DOHH2 (cell line): ENCODE measurements around the gene PPM1J.
"Not testable (repeated sequence)": the region's sequence is repeated elsewhere in the genome, so short reads cannot be mapped to it uniquely, and the experiment has no call there.

Experiments
- H3F3A ChIP-seq: fragments of 200-600 bp; sonication (generic), shearing (Covaris generic); 2 replicates; pipeline ENCODE4 v1.6.0; 2016; ENCODE audit warnings: antibody characterized with exemption, mild to moderate bottlenecking; ENCODE audit not compliant: control insufficient read depth, insufficient read depth
- H3K27ac ChIP-seq: fragments of 200-600 bp; sonication (generic); 2 replicates; pipeline ENCODE4 v1.5.1; 2014; ENCODE audit warnings: low read depth, mild to moderate bottlenecking, low read length, moderate library complexity
- H3K27me3 ChIP-seq: fragments of 200-600 bp; sonication (generic); 2 replicates; pipeline ENCODE4 v1.6.1; 2014; ENCODE audit warnings: mild to moderate bottlenecking, low read length, mixed read lengths; ENCODE audit not compliant: control insufficient read depth
- H3K36me3 ChIP-seq: fragments of 200-600 bp; sonication (generic); 2 replicates; pipeline ENCODE4 v1.6.1; 2014; ENCODE audit warnings: mild to moderate bottlenecking, low read length, moderate library complexity, mixed read lengths; ENCODE audit not compliant: control insufficient read depth
- H3K4me1 ChIP-seq: fragments of 200-600 bp; sonication (generic); 2 replicates; pipeline ENCODE4 v1.6.1; 2014; ENCODE audit warnings: mild to moderate bottlenecking, low read length, mixed read lengths; ENCODE audit not compliant: control insufficient read depth
- H3K4me2 ChIP-seq: fragments of 200-600 bp; sonication (generic); 2 replicates; pipeline ENCODE4 v1.6.0; 2014; ENCODE audit warnings: mild to moderate bottlenecking, low read length, moderate library complexity
- H3K4me3 ChIP-seq: fragments of 200-600 bp; sonication (generic); 2 replicates; pipeline ENCODE4 v1.5.1; 2014; ENCODE audit warnings: mild to moderate bottlenecking, low read length, mixed read lengths
- H3K79me2 ChIP-seq: fragments of 200-600 bp; sonication (generic); 2 replicates; pipeline ENCODE4 v1.6.1; 2014; ENCODE audit warnings: mild to moderate bottlenecking, low read length, mixed read lengths; ENCODE audit not compliant: control insufficient read depth
- H3K9me2 ChIP-seq: fragments of 200-600 bp; sonication (generic); replicated peaks from 2 replicates; pipeline ENCODE4 v1.6.1; 2014; ENCODE audit warnings: mild to moderate bottlenecking, low read length, mixed read lengths; ENCODE audit not compliant: control insufficient read depth
- H3K9me3 ChIP-seq: fragments of 200-600 bp; sonication (generic); 2 replicates; pipeline ENCODE4 v1.6.1; 2014; ENCODE audit warnings: antibody characterized with exemption, low read length, mixed read lengths; ENCODE audit not compliant: control insufficient read depth, insufficient read depth
- H4K20me1 ChIP-seq: fragments of 200-600 bp; sonication (generic); 2 replicates; pipeline ENCODE4 v1.6.0; 2014; ENCODE audit warnings: low read depth, mild to moderate bottlenecking, antibody characterized with exemption, low read length, moderate library complexity; ENCODE audit not compliant: control insufficient read depth, insufficient read depth
- CTCF ChIP-seq: fragments of 200-600 bp; sonication (generic); IDR thresholded peaks from one replicate; pipeline ENCODE4 v1.5.1; 2014; ENCODE audit warnings: antibody characterized with exemption, mild to moderate bottlenecking, low read depth, low read length; ENCODE audit not compliant: poor library complexity, severe bottlenecking
- EZH2phosphoT487 ChIP-seq: fragments of 200-600 bp; sonication (generic); IDR thresholded peaks from 2 replicates; pipeline ENCODE4 v1.6.1; 2017; ENCODE audit warnings: borderline replicate concordance, mild to moderate bottlenecking, antibody characterized with exemption, low read length, moderate library complexity, mixed read lengths

The PPM1J gene

DNA sequence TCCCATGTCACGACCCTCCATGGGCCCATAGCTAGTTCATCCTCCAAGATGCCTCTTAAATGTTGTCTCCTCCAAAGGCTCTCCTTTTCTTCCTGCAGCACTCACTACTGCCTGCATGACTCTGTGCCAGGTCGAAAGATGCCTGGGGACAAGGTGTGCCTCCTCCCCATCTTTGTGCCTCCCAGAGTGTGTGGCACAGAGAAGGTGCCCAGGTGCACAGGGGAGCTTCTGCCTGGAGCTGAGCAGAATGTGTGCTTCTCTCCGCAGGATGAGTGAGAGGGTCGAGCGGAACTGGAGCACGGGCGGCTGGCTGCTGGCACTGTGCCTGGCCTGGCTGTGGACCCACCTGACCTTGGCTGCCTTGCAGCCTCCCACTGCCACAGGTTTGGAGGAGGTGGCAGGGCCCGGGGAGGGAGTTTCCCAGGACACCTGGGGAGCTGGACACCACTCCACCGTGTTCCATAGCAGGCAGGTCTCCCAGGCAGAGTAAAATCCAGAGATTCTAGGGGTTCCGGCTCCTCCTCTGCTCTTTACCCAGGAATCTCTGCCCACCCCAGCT, 6.9 kb upstream of the PPM1J start:
- Histone ChIP-seq H3K79me2 (no peaks in the 10 kb centered on the region), H3K27ac (no peak overlapping the region), H3F3A (no peaks in the 10 kb centered on the region), H3K9me3 (no peaks in the 10 kb centered on the region), H3K4me3 (no peak overlapping the region), H3K27me3 (peaks cover 24% of the 10 kb centered on the region), H3K9me2 (no peaks in the 10 kb centered on the region), H3K36me3 (no peaks in the 10 kb centered on the region), H3K4me1 (peaks cover 13% of the 10 kb centered on the region; the same call in 1 of the 2 replicates), H3K4me2 (no peak overlapping the region), H4K20me1 (no peaks in the 10 kb centered on the region)
- no peak for TF ChIP-seq EZH2phosphoT487
- no peak for TF ChIP-seq CTCF

DNA sequence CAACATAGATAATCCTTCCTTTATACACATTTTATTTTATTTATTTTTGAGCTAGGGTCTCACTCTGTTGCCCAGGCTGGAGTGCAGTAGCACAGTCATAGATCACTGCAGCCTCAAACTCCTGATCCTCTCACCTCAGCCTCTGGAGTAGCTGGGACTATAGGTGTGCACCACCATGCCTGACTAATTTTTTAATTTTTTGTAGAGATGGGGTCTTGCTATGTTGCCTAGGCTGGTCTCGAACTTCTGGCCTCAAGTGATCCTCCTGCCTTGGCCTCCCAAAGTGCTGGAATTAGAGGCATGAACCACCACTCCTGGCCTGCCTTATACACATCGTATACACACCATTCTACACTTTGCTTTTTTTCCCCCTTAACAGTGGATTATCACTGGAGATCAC, 6.2 kb upstream of the PPM1J start:
- H3K27ac ChIP-seq, H4K20me1 ChIP-seq, H3K36me3 ChIP-seq, H3K4me2 ChIP-seq, H3K9me2 ChIP-seq, H3K79me2 ChIP-seq, H3K9me3 ChIP-seq, H3F3A ChIP-seq, H3K4me3 ChIP-seq: not testable (repeated sequence)
- H3K27me3 ChIP-seq, result peaks cover 24% of the 10 kb centered on the region
- peaks cover 13% of the 10 kb centered on the region; the same call in 1 of the 2 replicates for H3K4me1 ChIP-seq

GRCh38 chr1:112720800-112721199, 5.7 kb upstream of the PPM1J start:
- Histone ChIP-seq H3K4me1 (peaks cover 18% of the 10 kb centered on the region), H4K20me1 (no peaks in the 10 kb centered on the region), H3K9me3 (no peaks in the 10 kb centered on the region), H3K4me2 (no peak overlapping the region), H3K36me3 (no peaks in the 10 kb centered on the region), H3F3A (no peaks in the 10 kb centered on the region), H3K27ac (no peak overlapping the region), H3K79me2 (no peaks in the 10 kb centered on the region), H3K9me2 (no peaks in the 10 kb centered on the region), H3K27me3 (peaks cover 24% of the 10 kb centered on the region), H3K4me3 (no peak overlapping the region)
- no peak for TF ChIP-seq EZH2phosphoT487

GRCh38 chr1:112719706-112720105, 4.6 kb upstream of the PPM1J start:
- TF ChIP-seq EZH2phosphoT487 (no peak), CTCF (no peak)
- Histone ChIP-seq H3K4me2 (no peak overlapping the region), H3F3A (no peaks in the 10 kb centered on the region), H3K27me3 (peaks cover 25% of the 10 kb centered on the region), H3K27ac (no peak overlapping the region), H3K4me1 (peaks cover 24% of the 10 kb centered on the region), H3K36me3 (no peaks in the 10 kb centered on the region), H4K20me1 (no peaks in the 10 kb centered on the region), H3K9me2 (no peaks in the 10 kb centered on the region), H3K9me3 (no peaks in the 10 kb centered on the region), H3K79me2 (no peaks in the 10 kb centered on the region), H3K4me3 (no peak overlapping the region)
